Panc1 (cell line): ENCODE results near the gene RAB3B. TPM values are rescaled to one million over a fixed set of nuclear protein-coding genes. Genes with fewer than 3 reads are reported as not detected.

Experiments
- ATAC-seq: fragments of 200-7000 bp; cut with Tn5 transposase; 2 replicates; pipeline ENCODE4 v1.9.1; 2020; ENCODE audit warnings: mild to moderate bottlenecking, moderate library complexity
- BruUV-seq: library from RNA; stranded (reverse); fragments of 400-500 nt; replicated peaks from 2 replicates; lab custom pipeline; 2021; lab: Mats Ljungman, UMichigan
- CTCF ChIA-PET: fragments of 300-600 bp; sonication (Branson Sonifier 250); formaldehyde crosslinking; loops from one replicate; lab custom pipeline; 2022; ENCODE audit warnings: antibody characterized with exemption; lab: Charles Lee
- POLR2A ChIA-PET: fragments of 300-600 bp; sonication (Branson Sonifier 250); formaldehyde crosslinking; loops from one replicate; lab custom pipeline; 2022; ENCODE audit warnings: antibody characterized with exemption; lab: Charles Lee
- DNase-seq: peaks from one replicate; pipeline ENCODE4 v3.0.0-alpha.2; 2010; ENCODE audit warnings: low read depth, low spot score
- H3K27ac ChIP-seq: 2 replicates; pipeline ENCODE4 v1.5.1; 2011; ENCODE audit warnings: mild to moderate bottlenecking, low read length, inconsistent platforms
- H3K27me3 ChIP-seq: fragments of 200-500 bp; sonication (Bioruptor generic); 2 replicates; pipeline ENCODE4 v1.6.0; 2014; ENCODE audit warnings: low read length, inconsistent platforms; ENCODE audit not compliant: control insufficient read depth, insufficient read depth
- H3K36me3 ChIP-seq: fragments of 200-500 bp; sonication (Bioruptor generic); 2 replicates; pipeline ENCODE4 v1.5.1; 2014; ENCODE audit warnings: inconsistent platforms, mild to moderate bottlenecking, low read length, moderate library complexity; ENCODE audit not compliant: control insufficient read depth, insufficient read depth
- H3K4me1 ChIP-seq: 2 replicates; pipeline ENCODE4 v1.5.1; 2011; ENCODE audit warnings: inconsistent platforms, mild to moderate bottlenecking, low read length, moderate library complexity; ENCODE audit not compliant: control insufficient read depth, insufficient read depth
- H3K4me3 ChIP-seq, 2 experiments: 2 replicates each; pipeline ENCODE4 v1.5.1; 2011 to 2012; ENCODE audit warnings: low read depth in 2 of 2, low read length in 2 of 2, mild to moderate bottlenecking in 2 of 2, inconsistent platforms in 1 of 2, moderate library complexity in 1 of 2
- H3K9me3 ChIP-seq: fragments of 200-500 bp; sonication (Bioruptor generic); 2 replicates; pipeline ENCODE4 v1.5.1; 2014; ENCODE audit warnings: low read depth, mild to moderate bottlenecking, inconsistent platforms, low read length, moderate library complexity; ENCODE audit not compliant: control insufficient read depth, insufficient read depth
- CTCF ChIP-seq: fragments of 450-650 bp; IDR thresholded peaks from 2 replicates; pipeline ENCODE4 v1.5.1; 2017; ENCODE audit warnings: mild to moderate bottlenecking
- REST ChIP-seq, 2 experiments: IDR thresholded peaks; 2 replicates each; pipeline ENCODE4 v1.6.1; 2011 to 2012; ENCODE audit warnings: low read depth in 2 of 2, control low read depth in 1 of 2, low read length in 1 of 2, mild to moderate bottlenecking in 1 of 2, moderate library complexity in 1 of 2; ENCODE audit not compliant: insufficient read depth in 1 of 2
- SIN3A ChIP-seq: IDR thresholded peaks from 2 replicates; pipeline ENCODE4 v1.6.1; 2012; ENCODE audit warnings: low read depth, mild to moderate bottlenecking, low read length, moderate library complexity, borderline replicate concordance; ENCODE audit not compliant: insufficient read depth
- TCF7L2 ChIP-seq: IDR thresholded peaks from 2 replicates; pipeline ENCODE4 v1.6.1; 2011; ENCODE audit warnings: mild to moderate bottlenecking, low read depth, low read length, inconsistent platforms
- in situ Hi-C: cut with HindIII; loops from 2 replicates; pipeline ENCODE4 v1.10.0; 2016; ENCODE audit warnings: low sequenced_read_pairs, low pct_unique_long_range_greater_than_20kb
- intact Hi-C: fragments of 100-400 bp; cut with micrococcal nuclease; formaldehyde crosslinking; loops from one replicate; pipeline ENCODE4 v1.10.0; 2022; ENCODE audit not compliant: unreplicated experiment
- total RNA-seq: library from RNA; stranded (reverse); gene quantifications from one replicate; pipeline ENCODE4 v1.2.1, GENCODE V29; 2021; ENCODE audit not compliant: unreplicated experiment

Gene RAB3B
- total RNA-seq, 1 experiment from 2014 or later, result 1.2 TPM

GRCh38 chr1:51878308-51878615 lies 112.2 kb downstream of the RAB3B start:
- CTCF ChIA-PET, result no interaction called here
- Histone ChIP-seq H3K27me3 (no peaks in the 10 kb centered on the region), H3K27ac (peak overlapping the region; percentile 95), H3K9me3 (no peaks in the 10 kb centered on the region), H3K4me1 (peaks cover 25% of the 10 kb centered on the region), H3K36me3 (peaks cover 4% of the 10 kb centered on the region; the same call in 1 of the 2 replicates), H3K4me3 (peak overlapping the region; percentile 92 to 94)
- in situ Hi-C loops, result no loop called here
- TF ChIP-seq REST (IDR thresholded peaks at IDR 0.05; ENCODE audit: insufficient read depth in 1 of 2, low read depth in 2 of 2, low read length in 1 of 2) (0 out of 4 replicates have a peak, but pooled peaks of 1 of the 2 experiments have one; percentile 44), TCF7L2 (no peak), SIN3A (peak; percentile 72; the same call in 1 of the 2 replicates), CTCF (no peak)
- ATAC-seq (peak; percentile 49), DNase-seq (no peak)
- POLR2A ChIA-PET, result interaction anchor here (0.5 to 0.6 kb wide), 2 partner anchors 900 to 1336 kb away, joined by 3 to 8 read pairs; no protein-coding TSS in a partner anchor
- intact Hi-C loops, result no loop called here
- BruUV-seq, result no TSS peak

GRCh38 chr1:51877434-51878307 lies 112.8 kb downstream of the RAB3B start:
- Histone ChIP-seq H3K27ac (peak overlapping the region; percentile 95), H3K4me3 (peak overlapping the region; percentile 92 to 94), H3K9me3 (no peaks in the 10 kb centered on the region), H3K27me3 (no peaks in the 10 kb centered on the region), H3K4me1 (peaks cover 25% of the 10 kb centered on the region), H3K36me3 (peaks cover 4% of the 10 kb centered on the region; the same call in 1 of the 2 replicates)
- ChIA-PET CTCF (no interaction called here), POLR2A (interaction anchor here (0.5 to 0.6 kb wide), 2 partner anchors 899 to 1336 kb away, joined by 3 to 8 read pairs; no protein-coding TSS in a partner anchor)
- ATAC-seq (peak; percentile 19), DNase-seq (no peak)
- 0 out of 2 replicates have a peak, but pooled peaks have one; percentile 28 for TF ChIP-seq SIN3A
- TF ChIP-seq CTCF, result no peak
- in situ Hi-C loops, result no loop called here
- intact Hi-C loops, result no loop called here
- BruUV-seq, result TSS peak; percentile 74
